ENCODE data around the gene FGD2. TPM values are rescaled to one million over a fixed set of nuclear protein-coding genes. Genes with fewer than 3 reads are reported as not detected.

The FGD2 gene
- total RNA-seq, 1 experiment from 2014 or later = not detected

GRCh38 chr6:36997811-36998722 is 7.4 kb upstream of the FGD2 start:
- intact Hi-C loops (cut with micrococcal nuclease; ENCODE audit: unreplicated experiment) = no loop called here
- TF ChIP-seq CTCF (conservative IDR thresholded peaks at IDR 0.05; ENCODE audit: low read depth, low read length) = no peak
- TF ChIP-seq EZH2 (IDR thresholded peaks at IDR 0.05; ENCODE audit: borderline replicate concordance, low read depth, low read length, poor library complexity, severe bottlenecking) = no peak
- BruUV-seq (replicated peaks) = no TSS peak
- no peaks in the 10 kb centered on the region for H3K27me3 ChIP-seq (replicated peaks; ENCODE audit: insufficient read depth, low read depth, low read length, poor library complexity)
- DNase-seq (ENCODE audit: low spot score) = no peak
- H3K4me1 ChIP-seq (ENCODE audit: insufficient read depth, low read length, poor library complexity, severe bottlenecking) = no peaks in the 10 kb centered on the region
- H3K4me3 ChIP-seq (ENCODE audit: low read depth, low read length, poor library complexity, severe bottlenecking) = no peak overlapping the region
- no peaks in the 10 kb centered on the region for H3K9me3 ChIP-seq (ENCODE audit: low read depth, low read length, poor library complexity, severe bottlenecking)
- ChIA-PET CTCF (no interaction called here), POLR2A (ENCODE audit: low non-redundant PET) (interaction anchor here (0.7 kb wide), 1 partner anchor 12 kb away, joined by 4 read pairs; the partner anchor contains the start of gene MTCH1)
- H3K36me3 ChIP-seq (ENCODE audit: insufficient read depth, low read length, poor library complexity, severe bottlenecking) = no peaks in the 10 kb centered on the region
- no peak overlapping the region for H3K27ac ChIP-seq (ENCODE audit: low read depth, low read length, poor library complexity, severe bottlenecking)

DNA sequence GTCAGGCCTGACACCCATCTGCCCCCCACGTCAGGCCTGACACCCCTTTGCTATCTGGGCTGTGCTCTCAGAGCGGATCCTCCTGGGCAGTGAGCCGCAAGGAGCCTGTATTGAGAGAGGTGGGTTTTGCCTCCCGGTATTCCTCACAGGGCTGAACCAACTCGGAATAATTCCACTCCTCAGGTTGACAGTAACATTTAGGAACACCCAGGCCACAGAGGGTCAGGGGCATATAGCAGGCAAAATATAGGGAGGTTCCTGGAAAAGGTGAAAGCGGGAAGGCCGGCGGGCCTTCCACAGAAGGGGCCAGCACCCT is 6.8 kb upstream of the FGD2 start:
- intact Hi-C loops (cut with micrococcal nuclease; ENCODE audit: unreplicated experiment) = no loop called here
- POLR2A ChIA-PET (ENCODE audit: low non-redundant PET) = interaction anchor here (0.7 kb wide), 1 partner anchor 13 kb away, joined by 4 read pairs; the partner anchor contains the start of gene MTCH1
- CTCF ChIA-PET = no interaction called here
- no peaks in the 10 kb centered on the region for H3K4me1 ChIP-seq (ENCODE audit: insufficient read depth, low read length, poor library complexity, severe bottlenecking)
- no peaks in the 10 kb centered on the region for H3K27me3 ChIP-seq (replicated peaks; ENCODE audit: insufficient read depth, low read depth, low read length, poor library complexity)
- H3K9me3 ChIP-seq (ENCODE audit: low read depth, low read length, poor library complexity, severe bottlenecking) = no peaks in the 10 kb centered on the region
- TF ChIP-seq EZH2 (IDR thresholded peaks at IDR 0.05; ENCODE audit: borderline replicate concordance, low read depth, low read length, poor library complexity, severe bottlenecking) = no peak
- TF ChIP-seq CTCF (conservative IDR thresholded peaks at IDR 0.05; ENCODE audit: low read depth, low read length) = no peak
- no peak for DNase-seq (ENCODE audit: low spot score)
- no peak overlapping the region for H3K4me3 ChIP-seq (ENCODE audit: low read depth, low read length, poor library complexity, severe bottlenecking)
- H3K27ac ChIP-seq (ENCODE audit: low read depth, low read length, poor library complexity, severe bottlenecking) = no peak overlapping the region
- H3K36me3 ChIP-seq (ENCODE audit: insufficient read depth, low read length, poor library complexity, severe bottlenecking) = no peaks in the 10 kb centered on the region
- BruUV-seq (replicated peaks) = no TSS peak

DNA sequence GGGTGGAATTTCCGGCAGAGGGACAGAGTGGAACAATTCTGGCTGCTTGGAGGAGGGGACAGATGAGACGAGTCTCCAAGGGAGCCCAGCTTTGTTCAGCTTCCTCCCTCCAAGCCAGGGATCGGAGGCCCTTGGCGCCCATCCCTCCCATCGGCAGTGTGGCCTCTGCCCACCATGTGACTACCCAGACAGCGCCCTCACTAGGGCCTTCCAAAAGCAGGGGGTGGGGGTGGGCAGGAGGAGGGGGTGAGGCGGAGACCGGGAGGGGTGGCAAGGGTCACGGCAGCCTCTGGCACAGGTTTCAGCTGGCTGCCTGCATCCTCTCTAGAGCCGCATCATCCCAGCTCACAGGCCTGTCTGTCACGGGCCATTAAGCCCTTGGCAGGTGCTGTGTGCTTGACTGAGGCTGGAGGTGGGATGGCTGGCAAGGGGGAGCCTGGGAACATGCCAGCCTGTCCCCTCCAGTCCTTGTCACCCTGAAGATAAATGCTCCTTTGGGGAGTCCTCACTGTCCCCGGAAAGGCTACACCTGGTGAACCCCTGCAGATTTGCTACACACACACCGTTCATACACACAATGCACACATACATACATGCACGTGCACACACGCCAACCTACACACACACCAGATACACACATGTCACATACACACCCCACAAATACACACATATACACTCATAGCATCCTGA is 6.2 kb upstream of the FGD2 start:
- CTCF ChIA-PET = no interaction called here
- Histone ChIP-seq H3K27me3 (replicated peaks; ENCODE audit: insufficient read depth, low read depth, low read length, poor library complexity) (no peaks in the 10 kb centered on the region), H3K9me3 (ENCODE audit: low read depth, low read length, poor library complexity, severe bottlenecking) (no peaks in the 10 kb centered on the region), H3K4me3 (ENCODE audit: low read depth, low read length, poor library complexity, severe bottlenecking) (no peak overlapping the region), H3K27ac (ENCODE audit: low read depth, low read length, poor library complexity, severe bottlenecking) (no peak overlapping the region), H3K36me3 (ENCODE audit: insufficient read depth, low read length, poor library complexity, severe bottlenecking) (no peaks in the 10 kb centered on the region), H3K4me1 (ENCODE audit: insufficient read depth, low read length, poor library complexity, severe bottlenecking) (no peaks in the 10 kb centered on the region)
- intact Hi-C loops (cut with micrococcal nuclease; ENCODE audit: unreplicated experiment) = no loop called here
- DNase-seq (ENCODE audit: low spot score) = no peak
- no TSS peak for BruUV-seq (replicated peaks)
- POLR2A ChIA-PET (ENCODE audit: low non-redundant PET) = interaction anchor here (0.7 kb wide), 1 partner anchor 13 kb away, joined by 4 read pairs; the partner anchor contains the start of gene MTCH1
- TF ChIP-seq EZH2 (IDR thresholded peaks at IDR 0.05; ENCODE audit: borderline replicate concordance, low read depth, low read length, poor library complexity, severe bottlenecking) (no peak), CTCF (conservative IDR thresholded peaks at IDR 0.05; ENCODE audit: low read depth, low read length) (no peak)
